ENCODE measurements around the gene ZNF750.

GRCh38 chr17:82810644-82811430, 29.0 kb downstream of the ZNF750 start:
- TF ChIP-seq CTCF (conservative IDR thresholded peaks at IDR 0.05; ENCODE audit: low read depth, low read length) (no peak), EZH2 (IDR thresholded peaks at IDR 0.05; ENCODE audit: borderline replicate concordance, low read depth, low read length, poor library complexity, severe bottlenecking) (no peak)
